SK-N-SH treated with all-trans-retinoic acid at 6 μM for 48 hours (cell line): Measurements from ENCODE around the gene THAP8.

ENCODE experiments used
- ATAC-seq: fragments of 200-7000 bp; cut with Tn5 transposase; 3 replicates; pipeline ENCODE4 v1.9.1; 2020; ENCODE audit warnings: mild to moderate bottlenecking, moderate library complexity
- ARNTL ChIP-seq: fragments of 450-650 bp; formaldehyde crosslinking; IDR thresholded peaks from 2 replicates; pipeline ENCODE4 v1.5.0; 2020; ENCODE audit warnings: low read depth, mild to moderate bottlenecking, moderate library complexity, borderline replicate concordance
- BACH2 ChIP-seq: fragments of 250-450 bp; sonication (Bioruptor Pico); IDR thresholded peaks from 2 replicates; pipeline ENCODE4 v1.9.0; 2021; ENCODE audit warnings: mild to moderate bottlenecking, borderline replicate concordance
- CREB5 ChIP-seq: fragments of 250-450 bp; sonication (Bioruptor Pico); IDR thresholded peaks from 2 replicates; pipeline ENCODE4 v1.5.1; 2020; ENCODE audit warnings: low read depth, mild to moderate bottlenecking, moderate library complexity
- CSDC2 ChIP-seq: fragments of 250-450 bp; sonication (Bioruptor Pico); IDR thresholded peaks from 2 replicates; pipeline ENCODE4 v1.5.0; 2020; ENCODE audit warnings: mild to moderate bottlenecking, moderate library complexity
- ESRRG ChIP-seq: fragments of 250-450 bp; sonication (Bioruptor Pico); IDR thresholded peaks from 2 replicates; pipeline ENCODE4 v1.6.1; 2021; ENCODE audit warnings: mild to moderate bottlenecking
- GLIS3 ChIP-seq: fragments of 250-450 bp; sonication (Bioruptor Pico); IDR thresholded peaks from 2 replicates; pipeline ENCODE4 v1.5.0; 2020; ENCODE audit warnings: mild to moderate bottlenecking, moderate library complexity
- ISL1 ChIP-seq: fragments of 250-450 bp; sonication (Bioruptor Pico); IDR thresholded peaks from 2 replicates; pipeline ENCODE4 v2.1.2; 2022; ENCODE audit warnings: mild to moderate bottlenecking, moderate library complexity
- PATZ1 ChIP-seq: fragments of 250-450 bp; sonication (Bioruptor Pico); IDR thresholded peaks from 2 replicates; pipeline ENCODE4 v1.8.0; 2020; ENCODE audit warnings: mild to moderate bottlenecking, moderate library complexity, borderline replicate concordance
- POU6F1 ChIP-seq: fragments of 250-450 bp; sonication (Bioruptor Pico); IDR thresholded peaks from 2 replicates; pipeline ENCODE4 v1.8.0; 2021; ENCODE audit warnings: low read depth, mild to moderate bottlenecking, moderate library complexity, borderline replicate concordance
- PPARA ChIP-seq: fragments of 250-450 bp; sonication (Bioruptor Pico); IDR thresholded peaks from 2 replicates; pipeline ENCODE4 v1.5.0; 2020; ENCODE audit warnings: mild to moderate bottlenecking, borderline replicate concordance
- RARB ChIP-seq: fragments of 250-450 bp; sonication (Bioruptor Pico); IDR thresholded peaks from 2 replicates; pipeline ENCODE4 v1.8.0; 2021; ENCODE audit warnings: mild to moderate bottlenecking, moderate library complexity
- SNAI2 ChIP-seq: fragments of 250-450 bp; sonication (Bioruptor Pico); IDR thresholded peaks from 2 replicates; pipeline ENCODE4 v1.5.0; 2020; ENCODE audit warnings: mild to moderate bottlenecking, moderate library complexity
- TOX ChIP-seq: fragments of 250-450 bp; sonication (Bioruptor Pico); IDR thresholded peaks from 2 replicates; pipeline ENCODE4 v1.8.0; 2021; ENCODE audit warnings: mild to moderate bottlenecking, moderate library complexity, borderline replicate concordance
- TSHZ2 ChIP-seq: fragments of 250-450 bp; sonication (Bioruptor Pico); IDR thresholded peaks from 2 replicates; pipeline ENCODE4 v1.5.0; 2020; ENCODE audit warnings: mild to moderate bottlenecking, moderate library complexity
- ZC3H10 ChIP-seq: fragments of 250-450 bp; sonication (Bioruptor Pico); IDR thresholded peaks from 2 replicates; pipeline ENCODE4 v1.5.1; 2021; ENCODE audit warnings: mild to moderate bottlenecking, moderate library complexity
- ZFP3 ChIP-seq: fragments of 250-450 bp; sonication (Bioruptor Pico); IDR thresholded peaks from 2 replicates; pipeline ENCODE4 v1.5.0; 2020; ENCODE audit warnings: mild to moderate bottlenecking, moderate library complexity
- ZFP30 ChIP-seq: fragments of 450-650 bp; formaldehyde crosslinking; IDR thresholded peaks from 2 replicates; pipeline ENCODE4 v1.5.0; 2022; ENCODE audit warnings: mild to moderate bottlenecking, moderate library complexity
- ZNF565 ChIP-seq: fragments of 450-650 bp; formaldehyde crosslinking; conservative IDR thresholded peaks from 2 replicates; pipeline ENCODE4 v1.5.0; 2020; ENCODE audit warnings: low read depth, mild to moderate bottlenecking, moderate library complexity
- ZNF70 ChIP-seq: fragments of 450-650 bp; formaldehyde crosslinking; IDR thresholded peaks from 2 replicates; pipeline ENCODE4 v1.5.0; 2020; ENCODE audit warnings: mild to moderate bottlenecking, moderate library complexity
- ZNF8 ChIP-seq: fragments of 450-650 bp; formaldehyde crosslinking; IDR thresholded peaks from 2 replicates; pipeline ENCODE4 v1.5.0; 2020; ENCODE audit warnings: mild to moderate bottlenecking, moderate library complexity

The THAP8 gene

GRCh38 chr19:35986111-35986510 lies 68.0 kb downstream of the THAP8 start:
- ATAC-seq, result no peak

More at GRCh38 chr19:35986111-35986510, 68.0 kb downstream of the THAP8 start:
- TF ChIP-seq ZFP30 (CRISPR knock-in tag) (no peak), TSHZ2 (CRISPR knock-in tag) (no peak), POU6F1 (CRISPR knock-in tag) (no peak), PPARA (no peak), BACH2 (no peak), CSDC2 (no peak), PATZ1 (CRISPR knock-in tag) (no peak), TOX (CRISPR knock-in tag) (no peak), CREB5 (CRISPR knock-in tag) (no peak), RARB (no peak), ZFP3 (CRISPR knock-in tag) (no peak), ZC3H10 (CRISPR knock-in tag) (no peak), ARNTL (no peak), ZNF565 (CRISPR knock-in tag) (no peak), GLIS3 (CRISPR knock-in tag) (no peak), ISL1 (no peak), SNAI2 (no peak), ZNF70 (CRISPR knock-in tag) (no peak), ESRRG (CRISPR knock-in tag) (no peak), ZNF8 (CRISPR knock-in tag) (no peak)
- TF ChIP-seq, all 23 proteins: peak for 0
